ENCODE data around the gene HOXA6.

DNA sequence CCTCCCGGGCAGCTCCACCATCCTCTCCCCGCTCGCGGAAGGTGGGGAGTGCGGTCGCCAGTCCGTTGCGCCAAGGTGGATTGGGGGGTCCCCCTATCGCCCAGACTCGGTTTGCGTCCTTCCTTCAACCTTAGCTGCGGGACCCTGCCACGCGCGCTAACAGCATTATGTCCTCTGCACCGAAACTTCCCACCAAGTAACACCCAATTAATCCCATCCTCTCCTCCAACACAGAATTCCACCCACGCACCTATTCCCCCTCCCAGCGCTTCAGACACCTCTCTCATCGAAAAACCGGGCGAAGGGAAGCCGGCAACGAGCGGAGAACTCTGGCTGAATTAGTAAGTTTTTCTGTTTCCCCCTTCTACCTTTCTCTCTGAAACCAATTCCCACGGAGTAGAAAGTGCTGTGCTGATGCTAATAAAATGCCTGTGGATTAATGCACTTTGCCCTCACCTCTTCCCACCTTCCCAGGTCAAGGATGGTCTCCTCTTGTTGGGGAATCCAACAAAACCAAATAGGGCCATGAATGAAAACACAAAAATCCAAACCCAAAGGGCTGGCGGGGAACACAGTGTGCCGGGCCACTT lies 3.9 kb upstream of the HOXA6 start:
- TF ChIP-seq TAF1 (IDR thresholded peaks at IDR 0.05; ENCODE audit: control insufficient read depth, extremely low read depth, insufficient read depth, low read length, severe bottlenecking) (no peak), CTCF (IDR thresholded peaks at IDR 0.05 in 2 of 3, conservative IDR thresholded peaks at IDR 0.05 in 1 of 3; ENCODE audit: insufficient read depth in 2 of 3, low read depth in 1 of 3, low read length in 3 of 3) (no peak), CEBPB (tag; IDR thresholded peaks at IDR 0.05) (no peak), FOXK2 (conservative IDR thresholded peaks at IDR 0.05 in 1 of 2, IDR thresholded peaks at IDR 0.05 in 1 of 2; ENCODE audit: low read depth in 2 of 2) (no peak)
- TF ChIP-seq, protein P1, sequence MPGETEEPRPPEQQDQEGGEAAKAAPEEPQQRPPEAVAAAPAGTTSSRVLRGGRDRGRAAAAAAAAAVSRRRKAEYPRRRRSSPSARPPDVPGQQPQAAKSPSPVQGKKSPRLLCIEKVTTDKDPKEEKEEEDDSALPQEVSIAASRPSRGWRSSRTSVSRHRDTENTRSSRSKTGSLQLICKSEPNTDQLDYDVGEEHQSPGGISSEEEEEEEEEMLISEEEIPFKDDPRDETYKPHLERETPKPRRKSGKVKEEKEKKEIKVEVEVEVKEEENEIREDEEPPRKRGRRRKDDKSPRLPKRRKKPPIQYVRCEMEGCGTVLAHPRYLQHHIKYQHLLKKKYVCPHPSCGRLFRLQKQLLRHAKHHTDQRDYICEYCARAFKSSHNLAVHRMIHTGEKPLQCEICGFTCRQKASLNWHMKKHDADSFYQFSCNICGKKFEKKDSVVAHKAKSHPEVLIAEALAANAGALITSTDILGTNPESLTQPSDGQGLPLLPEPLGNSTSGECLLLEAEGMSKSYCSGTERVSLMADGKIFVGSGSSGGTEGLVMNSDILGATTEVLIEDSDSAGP (CRISPR knock-in tag; IDR thresholded peaks at IDR 0.05), result no peak
- TF ChIP-seq, protein P2, sequence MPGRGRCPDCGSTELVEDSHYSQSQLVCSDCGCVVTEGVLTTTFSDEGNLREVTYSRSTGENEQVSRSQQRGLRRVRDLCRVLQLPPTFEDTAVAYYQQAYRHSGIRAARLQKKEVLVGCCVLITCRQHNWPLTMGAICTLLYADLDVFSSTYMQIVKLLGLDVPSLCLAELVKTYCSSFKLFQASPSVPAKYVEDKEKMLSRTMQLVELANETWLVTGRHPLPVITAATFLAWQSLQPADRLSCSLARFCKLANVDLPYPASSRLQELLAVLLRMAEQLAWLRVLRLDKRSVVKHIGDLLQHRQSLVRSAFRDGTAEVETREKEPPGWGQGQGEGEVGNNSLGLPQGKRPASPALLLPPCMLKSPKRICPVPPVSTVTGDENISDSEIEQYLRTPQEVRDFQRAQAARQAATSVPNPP (IDR thresholded peaks at IDR 0.05; ENCODE audit: borderline replicate concordance, insufficient read depth, insufficient read length), result no peak
- TF ChIP-seq, protein P3, sequence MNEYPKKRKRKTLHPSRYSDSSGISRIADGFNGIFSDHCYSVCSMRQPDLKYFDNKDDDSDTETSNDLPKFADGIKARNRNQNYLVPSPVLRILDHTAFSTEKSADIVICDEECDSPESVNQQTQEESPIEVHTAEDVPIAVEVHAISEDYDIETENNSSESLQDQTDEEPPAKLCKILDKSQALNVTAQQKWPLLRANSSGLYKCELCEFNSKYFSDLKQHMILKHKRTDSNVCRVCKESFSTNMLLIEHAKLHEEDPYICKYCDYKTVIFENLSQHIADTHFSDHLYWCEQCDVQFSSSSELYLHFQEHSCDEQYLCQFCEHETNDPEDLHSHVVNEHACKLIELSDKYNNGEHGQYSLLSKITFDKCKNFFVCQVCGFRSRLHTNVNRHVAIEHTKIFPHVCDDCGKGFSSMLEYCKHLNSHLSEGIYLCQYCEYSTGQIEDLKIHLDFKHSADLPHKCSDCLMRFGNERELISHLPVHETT (CRISPR knock-in tag; conservative IDR thresholded peaks at IDR 0.05 in 1 of 2, IDR thresholded peaks at IDR 0.05 in 1 of 2), result no peak
